GM23338 (cell line): ENCODE data around the gene USP15.

ENCODE experiments used
- CREB1 ChIP-seq: fragments of 250-450 bp; sonication (Bioruptor Pico); IDR thresholded peaks from 2 replicates; pipeline ENCODE4 v1.5.0; 2020; ENCODE audit warnings: low read depth, mild to moderate bottlenecking, moderate library complexity
- CTCF ChIP-seq, 2 experiments: fragments of 200-600 bp in 1 of 2; sonication (generic) in 1 of 2; conservative IDR thresholded peaks; 2 replicates each; pipeline versions ENCODE4 v1.5.1 to v1.6.1; 2016 to 2017; ENCODE audit warnings: antibody characterized with exemption in 2 of 2, low read depth in 2 of 2, mild to moderate bottlenecking in 2 of 2, moderate library complexity in 1 of 2
- EZH2 ChIP-seq: fragments of 200-600 bp; sonication (generic); IDR thresholded peaks from one replicate; pipeline ENCODE4 v1.8.0; 2017; ENCODE audit warnings: antibody characterized with exemption, mild to moderate bottlenecking, low read depth; ENCODE audit not compliant: unreplicated experiment
- EZH2phosphoT487 ChIP-seq: fragments of 200-600 bp; sonication (generic); IDR thresholded peaks from one replicate; pipeline ENCODE4 v1.8.1; 2018; ENCODE audit warnings: antibody characterized with exemption; ENCODE audit not compliant: unreplicated experiment
- NANOG ChIP-seq: IDR thresholded peaks from 2 replicates; pipeline ENCODE4 v1.6.1; 2016; ENCODE audit warnings: antibody characterized with exemption, borderline replicate concordance
- POLR2AphosphoS5 ChIP-seq: IDR thresholded peaks from 2 replicates; pipeline ENCODE4 v1.6.1; 2016; ENCODE audit warnings: antibody characterized with exemption, low read depth
- REST ChIP-seq: IDR thresholded peaks from one replicate; pipeline ENCODE4 v1.6.1; 2018; ENCODE audit warnings: antibody characterized with exemption; ENCODE audit not compliant: unreplicated experiment
- ZNF331 ChIP-seq: fragments of 250-450 bp; sonication (Bioruptor Pico); IDR thresholded peaks from 2 replicates; pipeline ENCODE4 v1.5.0; 2020; ENCODE audit warnings: low read depth, mild to moderate bottlenecking, moderate library complexity
- ZNF462 ChIP-seq: fragments of 250-450 bp; sonication (Bioruptor Pico); IDR thresholded peaks from 2 replicates; pipeline ENCODE4 v1.5.0; 2020; ENCODE audit warnings: mild to moderate bottlenecking, moderate library complexity

GRCh38 chr12:62279058-62279457 is 18.9 kb downstream of the USP15 start:
- TF ChIP-seq CTCF (conservative IDR thresholded peaks at IDR 0.05; ENCODE audit: low read depth in 2 of 2) (no peak), NANOG (no peak), CREB1 (no peak), EZH2 (no peak), EZH2phosphoT487 (no peak), REST (no peak), POLR2AphosphoS5 (no peak), ZNF462 (CRISPR knock-in tag) (no peak), ZNF331 (CRISPR knock-in tag) (no peak)
